SK-N-SH (cell line): ENCODE results near the gene SHC3. TPM values are rescaled to one million over a fixed set of nuclear protein-coding genes. Genes with fewer than 3 reads are reported as not detected.

ENCODE experiments used
- CTCF ChIA-PET: fragments of 300-600, 350-600 bp; formaldehyde crosslinking; extraction: SDS; loops from one replicate; lab custom pipeline; 2021; lab: Yijun Ruan, JAX
- POLR2A ChIA-PET: fragments of 350-600 bp; sonication (Branson Sonifier 250); formaldehyde crosslinking; extraction: SDS; loops from one replicate; lab custom pipeline; 2020; ENCODE audit warnings: antibody characterized with exemption, inconsistent platforms; lab: Yijun Ruan, JAX
- DNase-seq: peaks from one replicate; pipeline ENCODE4 v3.0.0; 2012
- H2AFZ ChIP-seq: fragments of 200-600 bp; sonication (generic); 2 replicates; pipeline ENCODE4 v1.8.1; 2016; ENCODE audit warnings: antibody characterized with exemption, mild to moderate bottlenecking, low read depth
- H3F3A ChIP-seq: fragments of 200-600 bp; sonication (generic); replicated peaks from 2 replicates; pipeline ENCODE3; 2016; ENCODE audit warnings: antibody characterized with exemption, mild to moderate bottlenecking; ENCODE audit not compliant: insufficient read depth
- H3K27ac ChIP-seq, 2 experiments: fragments of 200-500 bp in 1 of 2; fragments of 200-600 bp in 1 of 2; sonication (Bioruptor generic) in 1 of 2; sonication (generic), shearing (Covaris generic) in 1 of 2; 2 replicates each; pipeline versions ENCODE4 v1.5.1 to v1.6.1; 2014 to 2016; ENCODE audit warnings: low read depth in 2 of 2, inconsistent platforms in 1 of 2, low read length in 1 of 2, mild to moderate bottlenecking in 1 of 2, mixed read lengths in 1 of 2
- H3K27me3 ChIP-seq: fragments of 200-600 bp; sonication (generic), shearing (Covaris generic); 2 replicates; pipeline ENCODE4 v1.6.1; 2016; ENCODE audit warnings: mixed run types; ENCODE audit not compliant: insufficient read depth
- H3K36me3 ChIP-seq, 2 experiments: fragments of 200-500 bp in 1 of 2; fragments of 200-600 bp in 1 of 2; sonication (Bioruptor generic) in 1 of 2; sonication (generic) in 1 of 2; replicated peaks in 1 of 2; 2 replicates each; pipeline versions ENCODE3 to v1.5.1; 2014 to 2016; ENCODE audit warnings: low read length in 1 of 2, mild to moderate bottlenecking in 1 of 2; ENCODE audit not compliant: insufficient read depth in 2 of 2, control insufficient read depth in 1 of 2
- H3K4me1 ChIP-seq, 2 experiments: fragments of 200-500 bp in 1 of 2; fragments of 200-600 bp in 1 of 2; sonication (Bioruptor generic) in 1 of 2; sonication (generic), shearing (Covaris generic) in 1 of 2; 2 replicates each; pipeline versions ENCODE4 v1.5.1 to v1.6.1; 2014 to 2016; ENCODE audit warnings: low read depth in 1 of 2, low read length in 1 of 2, mixed run types in 1 of 2; ENCODE audit not compliant: insufficient read depth in 2 of 2, control insufficient read depth in 1 of 2
- H3K4me2 ChIP-seq: fragments of 200-600 bp; sonication (generic), shearing (Covaris generic); 2 replicates; pipeline ENCODE4 v1.6.1; 2017; ENCODE audit warnings: mixed run types
- H3K4me3 ChIP-seq, 2 experiments: fragments of 200-500 bp in 1 of 2; fragments of 200-600 bp in 1 of 2; sonication (Bioruptor generic) in 1 of 2; sonication (generic), shearing (Covaris generic) in 1 of 2; 2 replicates each; pipeline versions ENCODE4 v1.5.1 to v1.8.1; 2014 to 2016; ENCODE audit warnings: low read depth in 2 of 2, inconsistent platforms in 1 of 2, low read length in 1 of 2, mild to moderate bottlenecking in 1 of 2, mixed read lengths in 1 of 2, moderate library complexity in 1 of 2
- H3K79me2 ChIP-seq: fragments of 200-600 bp; sonication (generic); 2 replicates; pipeline ENCODE4 v1.8.1; 2017; ENCODE audit warnings: mild to moderate bottlenecking; ENCODE audit not compliant: insufficient read depth
- H3K9ac ChIP-seq: fragments of 200-600 bp; sonication (generic); 2 replicates; pipeline ENCODE4 v1.6.1; 2017; ENCODE audit warnings: mixed run types
- H3K9me2 ChIP-seq: fragments of 200-600 bp; sonication (generic); 2 replicates; pipeline ENCODE4 v1.6.1; 2017; ENCODE audit warnings: mixed run types
- H3K9me3 ChIP-seq: fragments of 200-600 bp; sonication (generic); 2 replicates; pipeline ENCODE4 v1.6.1; 2017; ENCODE audit warnings: mixed run types, mild to moderate bottlenecking, moderate library complexity
- H4K20me1 ChIP-seq: fragments of 200-600 bp; sonication (generic); 2 replicates; pipeline ENCODE4 v1.6.1; 2017; ENCODE audit warnings: mild to moderate bottlenecking, mixed run types; ENCODE audit not compliant: insufficient read depth
- CHD2 ChIP-seq: fragments of 150-350 bp; IDR thresholded peaks from 2 replicates; pipeline ENCODE4 v1.6.1; 2018; ENCODE audit warnings: low read length; ENCODE audit not compliant: partially characterized antibody
- CTCF ChIP-seq: fragments of 200-600 bp; sonication (generic); IDR thresholded peaks from 2 replicates; pipeline ENCODE4 v1.6.1; 2017; ENCODE audit warnings: antibody characterized with exemption, mild to moderate bottlenecking, moderate library complexity
- EZH2phosphoT487 ChIP-seq: fragments of 200-600 bp; sonication (generic); IDR thresholded peaks from 2 replicates; pipeline ENCODE4 v1.6.1; 2017; ENCODE audit warnings: low read depth, mixed run types, mild to moderate bottlenecking, antibody characterized with exemption, moderate library complexity, borderline replicate concordance
- FOSL2 ChIP-seq: IDR thresholded peaks from 2 replicates; pipeline ENCODE4 v1.4.0; 2012; ENCODE audit warnings: low read depth, mild to moderate bottlenecking, moderate library complexity, borderline replicate concordance
- FOXJ3 ChIP-seq: sonication (generic); formaldehyde crosslinking; IDR thresholded peaks from 2 replicates; pipeline ENCODE4 v1.5.1; 2020; ENCODE audit warnings: mild to moderate bottlenecking, missing genetic modification reagents
- GABPA ChIP-seq: IDR thresholded peaks from 2 replicates; pipeline ENCODE4 v1.4.0; 2012; ENCODE audit warnings: low read depth, mild to moderate bottlenecking
- IRF3 ChIP-seq: fragments of 150-350 bp; IDR thresholded peaks from 2 replicates; pipeline ENCODE4 v1.6.1; 2016; ENCODE audit warnings: mild to moderate bottlenecking, low read depth, low read length
- JUND ChIP-seq: IDR thresholded peaks from 2 replicates; pipeline ENCODE4 v1.4.0; 2012
- MAX ChIP-seq: IDR thresholded peaks from 2 replicates; pipeline ENCODE4 v1.4.0; 2012; ENCODE audit warnings: low read depth
- MEF2A ChIP-seq: IDR thresholded peaks from 2 replicates; pipeline ENCODE4 v1.4.0; 2012; ENCODE audit warnings: low read depth, borderline replicate concordance
- MXI1 ChIP-seq: IDR thresholded peaks from 2 replicates; pipeline ENCODE4 v1.6.1; 2012; ENCODE audit warnings: mild to moderate bottlenecking, low read depth, low read length, improper control_type of control experiment
- POLR2AphosphoS5 ChIP-seq: IDR thresholded peaks from 2 replicates; pipeline ENCODE4 v1.6.1; 2012; ENCODE audit warnings: low read depth, low read length
- SIN3A ChIP-seq: IDR thresholded peaks from 2 replicates; pipeline ENCODE4 v1.6.1; 2012; ENCODE audit warnings: low read depth, mild to moderate bottlenecking, low read length, moderate library complexity, borderline replicate concordance
- SMC3 ChIP-seq: IDR thresholded peaks from 2 replicates; pipeline ENCODE4 v1.6.1; 2012; ENCODE audit warnings: low read depth, low read length, improper control_type of control experiment
- TAF1 ChIP-seq: IDR thresholded peaks from 2 replicates; pipeline ENCODE4 v1.6.1; 2012; ENCODE audit warnings: low read depth, mild to moderate bottlenecking, low read length, moderate library complexity, borderline replicate concordance
- TCF12 ChIP-seq: IDR thresholded peaks from 2 replicates; pipeline ENCODE4 v1.4.0; 2012
- TEAD4 ChIP-seq: IDR thresholded peaks from 2 replicates; pipeline ENCODE4 v1.4.0; 2012; ENCODE audit warnings: mild to moderate bottlenecking, borderline replicate concordance; ENCODE audit not compliant: insufficient read depth
- USF2 ChIP-seq: fragments of 150-350 bp; IDR thresholded peaks from 2 replicates; pipeline ENCODE4 v1.6.1; 2017; ENCODE audit warnings: antibody characterized with exemption, low read length, low read depth, borderline replicate concordance
- YY1 ChIP-seq: IDR thresholded peaks from 2 replicates; pipeline ENCODE4 v1.4.0; 2012; ENCODE audit warnings: low read depth, mild to moderate bottlenecking
- WGBS: methylation state at CpG from one replicate; pipeline ENCODE4 v1.1.6; 2017; ENCODE audit warnings: low lambda C conversion rate; 5-methylcytosine and 5-hydroxymethylcytosine counted together
- polyA plus RNA-seq, 3 experiments: library from polyadenylated mRNA; depleted of rRNA; stranded (reverse); fragments of >200 nt; gene quantifications; 2 replicates each; pipeline ENCODE4 v1.2.3, GENCODE V29; 2012

SHC3 gene
- 3.2 and 4.7 TPM in 2 replicates for polyA plus RNA-seq (2012; rRNA removed)
- polyA plus RNA-seq (2012; cell fraction: cytosol; rRNA removed) = 2.8 and 3.7 TPM in 2 replicates
- 8.0 and 9.2 TPM in 2 replicates for polyA plus RNA-seq (2012; cell fraction: nucleus; rRNA removed)

GRCh38 chr9:89177944-89178829 is at the start of gene SHC3:
Gene SHC3, minus strand, starts transcription at chr9:89178818. Its CDS starts 358 bp downstream, at chr9:89178460.
- ChIA-PET CTCF (interaction anchor here (1.2 to 9.2 kb wide), 3 partner anchors 12 to 102 kb away, joined by 4 to 64 read pairs (median 5); no protein-coding TSS in a partner anchor), POLR2A (interaction anchor here (2.2 kb wide), 1 partner anchor 132 kb away, joined by 10 read pairs; the partner anchor contains the start of gene CKS2)
- H3K9me2 ChIP-seq = no peaks in the 10 kb centered on the region
- H3K36me3 ChIP-seq = no peaks in the 10 kb centered on the region
- H3K9ac ChIP-seq = peak within 1 kb of the TSS; percentile 72
- peak within 1 kb of the TSS; percentile 94 to 96 for H3K27ac ChIP-seq
- H3K79me2 ChIP-seq = peaks cover 60% of the 10 kb centered on the region
- no peaks in the 10 kb centered on the region for H3K27me3 ChIP-seq
- peak; percentile 70 for DNase-seq
- WGBS = 4% methylated on average over 19 of the region's 96 CpGs
- peaks cover 17% of the 10 kb centered on the region for H3F3A ChIP-seq
- H3K4me3 ChIP-seq = peak within 1 kb of the TSS; percentile 69 to 70
- peaks cover 24 to 32% of the 10 kb centered on the region in 2 experiments for H3K4me1 ChIP-seq
- peak within 1 kb of the TSS; percentile 47 for H2AFZ ChIP-seq
- H3K9me3 ChIP-seq = no peaks in the 10 kb centered on the region
- H4K20me1 ChIP-seq = no peaks in the 10 kb centered on the region
- peak within 1 kb of the TSS; percentile 81 for H3K4me2 ChIP-seq
- TF ChIP-seq MXI1 (no peak), EZH2phosphoT487 (no peak), USF2 (no peak), TCF12 (no peak), MEF2A (no peak), FOXJ3 (no peak), POLR2AphosphoS5 (peak; percentile 25; the same call in 1 of the 2 replicates), TEAD4 (no peak), YY1 (no peak), IRF3 (no peak), JUND (peak; percentile 41), SMC3 (no peak), CTCF (no peak), FOSL2 (peak; percentile 48; the same call in 1 of the 2 replicates), MAX (peak; percentile 42; the same call in 1 of the 2 replicates), SIN3A (0 out of 2 replicates have a peak, but pooled peaks have one; percentile 14), TAF1 (no peak), GABPA (no peak), CHD2 (no peak)
